GM18870 (cell line): ENCODE results near the gene ASRGL1.
"Not testable (repeated sequence)": the region's sequence is repeated elsewhere in the genome, so short reads cannot be mapped to it uniquely, and the experiment has no call there.

Experiments used
- ATAC-seq: cut with Tn5 transposase; IDR thresholded peaks from one replicate; pipeline ENCODE4 v1.9.1; 2021; ENCODE audit warnings: moderate library complexity; ENCODE audit not compliant: unreplicated experiment

The ASRGL1 gene

GRCh38 chr11:62337303-62338181 lies at the start of gene ASRGL1:
Gene ASRGL1 (plus strand): TSS chr11:62337448. CDS start chr11:62337978, 530 bp downstream.
- ATAC-seq: no peak

DNA sequence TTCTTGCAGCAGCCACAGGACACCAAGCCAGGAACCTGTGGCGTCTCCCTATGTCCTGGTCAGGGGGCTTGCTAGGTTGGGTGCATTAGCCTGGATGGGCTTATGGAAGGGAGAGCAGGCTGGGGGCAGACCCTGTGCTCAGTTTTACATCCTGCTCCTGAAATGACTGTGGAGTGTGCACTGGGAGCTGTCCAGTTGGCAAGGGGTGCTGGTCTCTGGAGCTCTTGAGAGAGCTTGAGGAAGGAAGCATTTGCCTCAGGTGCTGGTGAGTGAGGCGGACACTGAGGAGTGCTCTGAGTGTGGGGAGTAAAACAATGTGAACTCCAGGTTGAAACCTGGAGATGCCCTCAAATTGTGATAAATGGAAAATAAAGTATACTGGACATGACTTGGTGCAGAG lies 41.7 kb upstream of the ASRGL1 start:
- no peak for ATAC-seq

GRCh38 chr11:62298975-62299374 lies 38.3 kb upstream of the ASRGL1 start, which contains the start of gene SCGB1D4:
Gene SCGB1D4 (minus strand): TSS chr11:62299075. CDS start chr11:62299010, 65 bp downstream.
- ATAC-seq: no peak

DNA sequence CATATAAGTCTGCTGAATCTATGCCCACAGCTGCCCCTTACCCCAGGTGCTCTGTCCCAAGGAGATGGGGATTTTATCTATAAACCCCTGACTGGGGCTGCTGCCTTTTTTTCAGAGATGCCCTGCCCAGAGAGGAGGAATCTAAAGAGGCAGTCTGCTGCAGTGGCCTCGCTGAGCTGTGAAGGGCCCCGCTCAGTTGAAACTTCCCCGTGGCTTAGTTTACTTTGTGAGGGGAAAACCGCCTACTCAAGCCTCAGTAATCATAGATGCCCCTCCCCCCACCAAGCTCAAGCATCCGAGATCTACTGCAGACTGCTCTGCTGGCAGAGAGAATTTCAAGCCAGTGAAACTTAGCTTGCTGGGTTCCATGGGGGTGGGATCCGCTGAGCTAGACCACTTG lies 31.0 kb upstream of the ASRGL1 start:
- no peak for ATAC-seq

- ATAC-seq: no peak
Measured at GRCh38 chr11:62307950-62308349, 29.3 kb upstream of the ASRGL1 start.

GRCh38 chr11:62309991-62310390 lies 27.3 kb upstream of the ASRGL1 start:
- ATAC-seq: no peak

- no peak for ATAC-seq
Measured at GRCh38 chr11:62315431-62315830, 21.8 kb upstream of the ASRGL1 start.

DNA sequence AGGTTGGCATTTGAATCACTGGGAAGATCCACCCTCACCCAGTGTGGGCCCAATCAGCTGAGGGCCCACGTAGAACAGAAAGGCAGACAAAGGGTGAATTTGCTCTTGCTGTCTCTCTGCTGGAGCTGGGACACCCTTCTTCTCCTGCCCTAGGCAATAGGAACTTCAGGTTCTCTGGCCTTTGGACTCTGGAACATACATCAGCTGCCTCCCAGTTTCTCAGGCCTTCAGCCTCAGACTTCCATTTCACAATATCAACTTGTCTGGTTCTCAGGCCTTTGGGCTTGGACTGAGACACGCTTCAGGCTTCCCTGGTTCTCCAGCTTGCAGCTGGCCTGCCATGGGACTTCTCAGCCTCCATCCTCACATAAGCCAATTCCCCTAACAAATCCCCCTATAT lies 14.7 kb upstream of the ASRGL1 start:
- no peak for ATAC-seq

DNA sequence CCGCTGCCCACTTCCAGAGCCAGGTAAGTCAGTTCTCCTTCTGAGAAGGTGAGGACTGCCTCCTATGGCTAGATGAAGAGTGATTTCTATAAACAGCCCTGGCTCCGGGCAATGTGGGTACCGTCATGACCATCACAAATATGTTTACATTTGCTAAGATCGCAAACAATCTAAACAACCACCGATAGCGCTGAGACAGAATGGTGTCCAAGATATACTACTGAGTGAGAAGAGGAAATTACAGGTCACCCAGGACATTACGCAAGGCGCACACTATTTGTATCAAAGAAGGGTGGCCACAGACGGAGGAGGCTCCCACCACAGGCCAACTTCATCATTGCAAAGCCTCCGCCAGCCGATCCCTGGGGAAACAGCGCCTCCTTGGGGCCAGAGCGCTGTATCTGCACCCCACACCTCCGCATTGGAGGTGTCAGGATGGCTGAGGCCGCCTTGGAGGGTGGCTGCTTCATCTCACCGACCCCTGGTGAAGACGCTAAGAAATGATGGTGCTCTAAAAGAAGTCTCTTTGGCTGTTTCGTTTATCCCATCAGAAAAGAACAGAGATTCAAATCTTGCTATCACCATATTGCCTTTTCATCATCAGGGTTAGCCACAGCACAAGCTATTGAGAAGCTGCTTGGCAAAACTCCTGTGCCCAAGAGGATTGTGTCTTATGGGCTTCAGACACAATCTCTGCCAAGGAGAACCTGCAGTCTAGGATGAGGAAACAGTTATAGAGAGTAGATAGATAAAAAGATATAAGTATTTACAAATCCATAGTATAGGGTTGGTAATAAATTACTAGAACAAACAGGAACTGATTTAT lies 12.3 kb upstream of the ASRGL1 start:
- ATAC-seq: no peak

DNA sequence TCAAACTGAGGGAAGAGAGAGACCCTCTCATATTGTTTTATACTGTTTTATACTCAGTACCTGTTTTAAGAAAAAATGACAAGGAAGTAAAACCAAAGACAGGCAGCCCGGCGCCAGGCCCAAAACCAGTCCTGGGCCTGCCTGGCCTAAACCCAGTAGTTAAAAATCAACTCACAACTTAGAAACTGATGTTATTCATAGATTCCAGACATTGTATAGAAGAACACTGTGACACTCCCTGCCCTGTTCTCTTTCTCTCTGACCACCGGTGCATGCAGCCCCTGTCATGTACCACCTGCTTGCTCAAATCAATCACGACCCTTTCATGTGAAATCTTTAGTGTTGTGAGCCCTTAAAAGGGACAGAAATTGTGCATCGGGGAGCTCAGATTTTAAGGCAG lies 11.5 kb upstream of the ASRGL1 start:
- not testable (repeated sequence) for ATAC-seq

DNA sequence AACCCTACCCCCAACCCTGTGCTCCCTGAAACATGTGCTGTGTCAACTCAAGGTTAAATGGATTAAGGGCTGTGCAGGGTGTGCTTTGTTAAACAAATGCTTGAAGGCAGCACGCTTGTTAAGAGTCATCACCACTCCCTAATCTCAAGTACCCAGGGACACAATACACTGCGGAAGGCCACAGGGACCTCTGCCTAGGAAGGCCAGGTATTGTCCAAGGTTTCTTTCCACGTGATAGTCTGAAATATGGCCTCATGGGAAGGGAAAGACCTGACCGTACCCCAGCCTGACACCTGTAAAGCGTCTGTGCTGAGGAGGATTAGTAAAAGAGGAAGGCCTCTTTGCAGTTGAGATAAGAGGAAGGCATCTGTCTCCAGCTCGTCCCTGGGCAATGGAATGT lies 10.5 kb upstream of the ASRGL1 start:
- ATAC-seq: not testable (repeated sequence)

GRCh38 chr11:62327541-62327940 lies 9.7 kb upstream of the ASRGL1 start:
- ATAC-seq: not testable (repeated sequence)

DNA sequence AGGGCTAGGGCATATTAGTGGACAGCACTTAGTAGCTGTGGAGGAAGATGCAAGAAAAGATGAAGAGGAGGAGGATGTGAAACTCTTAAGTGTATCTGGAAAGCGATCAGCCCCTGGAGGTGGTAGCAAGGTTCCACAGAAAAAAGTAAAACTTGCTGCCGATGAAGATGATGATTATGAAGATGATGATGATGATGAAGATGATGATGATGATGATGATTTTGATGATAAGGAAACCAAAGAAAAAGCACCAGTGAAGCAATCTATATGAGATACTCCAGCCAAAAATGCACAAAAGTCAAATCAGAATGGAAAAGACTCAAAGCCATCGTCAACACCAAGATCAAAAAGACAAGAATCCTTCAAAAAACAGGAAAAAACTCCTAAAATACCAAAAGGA lies 6.0 kb upstream of the ASRGL1 start:
- not testable (repeated sequence) for ATAC-seq

DNA sequence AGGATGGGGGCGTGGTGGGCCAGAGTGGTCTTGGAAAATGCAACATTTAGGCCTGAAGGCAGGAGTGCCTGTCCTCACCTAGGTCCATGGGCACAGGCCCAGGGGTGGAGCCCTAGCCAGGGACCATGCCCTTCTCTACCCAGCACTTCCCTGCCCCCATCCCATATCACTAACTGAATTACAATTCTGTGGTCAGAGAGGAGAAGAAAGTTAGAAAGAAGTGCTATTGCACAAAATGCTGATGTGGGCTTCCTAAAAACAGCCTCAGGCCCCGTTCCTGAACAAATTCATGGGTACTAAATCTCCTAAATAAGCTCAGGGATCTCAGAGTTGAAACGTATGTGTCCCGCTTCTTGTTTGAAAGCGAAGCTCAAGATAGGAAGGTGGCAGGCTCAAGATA lies 3.5 kb upstream of the ASRGL1 start:
- ATAC-seq: no peak

DNA sequence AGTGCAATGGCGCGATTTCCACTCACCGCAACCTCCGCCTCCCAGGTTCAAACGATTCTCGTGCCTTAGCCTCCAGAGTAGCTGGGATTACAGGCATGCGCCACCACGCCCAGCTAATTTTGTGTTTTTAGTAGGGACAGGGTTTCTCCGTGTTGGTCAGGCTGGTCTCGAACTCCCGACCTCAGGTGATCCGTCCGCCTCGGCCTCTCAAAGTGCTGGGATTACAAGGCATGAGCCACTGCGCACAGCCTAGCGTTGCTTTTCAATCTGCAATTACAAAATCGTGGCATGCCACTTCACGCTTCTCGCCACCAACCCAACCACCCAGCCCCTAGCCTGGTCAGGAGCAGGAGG lies 322 bp upstream of the ASRGL1 start:
- not testable (repeated sequence) for ATAC-seq

DNA sequence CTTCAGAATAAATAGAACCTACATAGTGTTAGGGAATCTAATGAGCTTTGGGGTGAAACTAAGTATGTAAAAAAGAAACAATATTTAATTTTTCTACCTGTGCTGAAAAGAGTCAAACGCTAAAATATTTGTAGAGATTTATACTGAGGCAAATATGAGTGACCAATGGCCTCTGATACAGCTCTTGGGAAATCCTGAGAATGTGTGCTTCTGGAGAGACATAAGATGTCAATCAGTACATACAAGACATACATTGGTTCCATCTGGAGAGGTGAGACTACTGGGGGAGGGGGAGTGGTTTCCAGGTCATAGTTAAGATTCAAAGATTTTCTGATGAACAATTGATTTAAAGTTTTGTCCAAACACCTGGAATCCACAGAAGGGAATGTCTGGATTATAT lies 970 bp downstream of the ASRGL1 start:
- ATAC-seq: no peak

GRCh38 chr11:62340269-62340901 lies 3.1 kb downstream of the ASRGL1 start:
- no peak for ATAC-seq

DNA sequence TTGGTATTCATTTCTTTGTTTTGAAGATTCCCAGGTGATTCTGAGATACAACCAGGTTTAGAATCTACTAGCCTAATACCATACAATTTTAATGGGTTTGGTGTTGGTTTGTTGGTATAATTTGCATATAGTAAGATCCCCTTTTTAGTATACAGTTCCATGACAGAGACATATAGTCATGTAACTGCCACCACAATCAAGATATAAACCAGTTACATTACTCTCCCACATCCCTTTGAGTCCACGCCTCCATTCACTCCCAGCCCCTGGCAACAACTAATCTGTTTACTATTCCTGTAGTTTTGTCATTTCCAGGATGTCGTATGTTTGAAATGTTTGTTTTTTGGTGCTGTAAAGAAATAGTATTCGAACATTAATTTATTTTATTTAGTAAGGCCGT lies 4.3 kb downstream of the ASRGL1 start:
- no peak for ATAC-seq

- ATAC-seq: not testable (repeated sequence)
Measured at GRCh38 chr11:62343646-62344190, 6.5 kb downstream of the ASRGL1 start.

- no peak for ATAC-seq
Measured at GRCh38 chr11:62344210-62344609, 7.0 kb downstream of the ASRGL1 start.

DNA sequence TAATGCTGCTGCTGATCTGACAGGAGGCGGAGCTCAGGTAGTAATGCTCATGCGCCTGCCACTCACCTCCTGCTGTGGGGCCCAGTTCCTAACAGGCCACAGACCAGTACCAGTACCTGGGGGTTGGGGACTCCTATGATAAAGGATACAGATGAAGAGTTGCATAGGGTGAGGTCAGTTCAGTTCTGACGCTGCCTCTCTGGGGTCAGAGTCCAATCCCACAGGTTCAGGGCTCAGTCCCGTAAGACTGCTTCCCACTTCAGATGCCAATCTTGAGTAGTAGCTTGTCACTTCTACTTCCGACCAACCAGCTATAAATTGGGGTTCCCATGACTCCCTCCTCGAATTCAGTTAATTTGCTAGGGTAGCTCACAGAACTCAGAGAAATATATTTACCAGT lies 8.6 kb downstream of the ASRGL1 start:
- no peak for ATAC-seq
